Choroid plexus epithelial cell (primary cell): ENCODE measurements around the gene SYCE3.

Source experiments
- DNase-seq: peaks from one replicate; pipeline ENCODE4 v3.0.0-alpha.2; 2010; ENCODE audit warnings: low read depth
- H3K4me3 ChIP-seq: 2 replicates; pipeline ENCODE4 v1.5.1; 2011; ENCODE audit warnings: low read depth, mild to moderate bottlenecking, control low read depth, low read length, moderate library complexity
- CTCF ChIP-seq: conservative IDR thresholded peaks from 2 replicates; pipeline ENCODE4 v1.5.1; 2011; ENCODE audit warnings: low read depth, mild to moderate bottlenecking, control low read depth, inconsistent platforms, low read length, moderate library complexity

Gene SYCE3

GRCh38 chr22:50525104-50525857, 37.4 kb downstream of the SYCE3 start, which contains the start of gene SCO2:
TSS of gene SCO2 (minus strand) at chr22:50525598. CDS start at chr22:50524411, 1,187 bp downstream.
- H3K4me3 ChIP-seq: peak within 1 kb of the TSS; percentile 84
- DNase-seq: peak; percentile 98
- peak; percentile 53 for TF ChIP-seq CTCF

- no peak for DNase-seq
- H3K4me3 ChIP-seq: peak overlapping the region; percentile 84
- TF ChIP-seq CTCF: no peak
Measured at GRCh38 chr22:50524676-50525103, 38.0 kb downstream of the SYCE3 start.

- no peak for DNase-seq
- no peak for TF ChIP-seq CTCF
- H3K4me3 ChIP-seq: peak overlapping the region; percentile 84
Measured at GRCh38 chr22:50523806-50524675, 38.7 kb downstream of the SYCE3 start.

- DNase-seq: no peak
- no peak overlapping the region for H3K4me3 ChIP-seq
- TF ChIP-seq CTCF: no peak
Measured at GRCh38 chr22:50523458-50523805, 39.3 kb downstream of the SYCE3 start.

- no peak for DNase-seq
- TF ChIP-seq CTCF: no peak
- H3K4me3 ChIP-seq: no peak overlapping the region
Measured at GRCh38 chr22:50522806-50523438, 39.8 kb downstream of the SYCE3 start.

GRCh38 chr22:50522208-50522805, 40.4 kb downstream of the SYCE3 start:
- no peak for DNase-seq
- no peak for TF ChIP-seq CTCF
- H3K4me3 ChIP-seq: no peak overlapping the region
